ENCODE results near the gene CRB1. TPM values are rescaled to one million over a fixed set of nuclear protein-coding genes. Genes with fewer than 3 reads are reported as not detected.

CRB1 gene
- total and polyA plus RNA-seq, 9 of the 15 experiments (the other 6 are each of a cell fraction or from before 2014, with no cell fraction given): 0.04 to 0.10 TPM; not detected in 7

GRCh38 chr1:197472141-197472540 lies 204.1 kb downstream of the CRB1 start:
- ATAC-seq (no peak), FAIRE-seq (no peak), DNase-seq (ENCODE audit: extremely low read depth in 1 of 4, low spot score in 3 of 4) (no peak)
- H4K20me1 ChIP-seq (replicated peaks; ENCODE audit: control insufficient read depth, insufficient read depth, low read length): no peaks in the 10 kb centered on the region
- ChIA-PET CTCF (ENCODE audit: low intra/inter-chr PET ratio) (no interaction called here), POLR2A (interaction anchor here (1.0 kb wide), 1 partner anchor 10 kb away, joined by 3 read pairs; no protein-coding TSS in a partner anchor)
- no TSS peak for BruUV-seq (replicated peaks)
- no peaks in the 10 kb centered on the region for H3K9me1 ChIP-seq (ENCODE audit: control insufficient read depth, insufficient read depth, low read length)
- H3K27me3 ChIP-seq (ENCODE audit: control insufficient read depth in 2 of 2, insufficient read depth in 2 of 2, low read length in 2 of 2): peaks cover 4 to 7% of the 10 kb centered on the region in 2 experiments; a peak in 4 of 5 replicates
- intact Hi-C loops (cut with micrococcal nuclease): no loop called here
- H3K4me2 ChIP-seq (ENCODE audit: insufficient read depth, low read length): no peak overlapping the region
- no peaks in the 10 kb centered on the region for H3K4me1 ChIP-seq (replicated peaks in 1 of 2; ENCODE audit: control insufficient read depth in 2 of 2, insufficient read depth in 2 of 2, low read length in 2 of 2)
- no peaks in the 10 kb centered on the region for H3K79me2 ChIP-seq (ENCODE audit: control insufficient read depth, insufficient read depth, low read length)
- H2AFZ ChIP-seq (ENCODE audit: low read depth, low read length): no peak overlapping the region
- no peaks in the 10 kb centered on the region for H3K36me3 ChIP-seq (ENCODE audit: control insufficient read depth, insufficient read depth, low read length)
- no peak overlapping the region for H3K27ac ChIP-seq (ENCODE audit: extremely low read depth, low read depth, low read length)
- H3K9ac ChIP-seq (ENCODE audit: insufficient read depth in 1 of 2, low read depth in 2 of 2, low read length in 2 of 2): no peak overlapping the region
- H3K4me3 ChIP-seq: no peak overlapping the region
- in situ Hi-C loops (cut with MboI): no loop called here
- H3K9me3 ChIP-seq (replicated peaks; ENCODE audit: control insufficient read depth, insufficient read depth, low read depth, low read length): no peaks in the 10 kb centered on the region
- WGBS (ENCODE audit: insufficient coverage, low coverage, missing lambda C conversion rate): 0% methylated on average over 3 of the region's 3 CpGs
- TF ChIP-seq GTF2B (IDR thresholded peaks at IDR 0.05; ENCODE audit: extremely low read depth, insufficient read length): no peak
- TF ChIP-seq RERE (CRISPR knock-in tag; IDR thresholded peaks at IDR 0.05; ENCODE audit: borderline replicate concordance): no peak
- TF ChIP-seq TSHZ1 (CRISPR knock-in tag; IDR thresholded peaks at IDR 0.05): no peak
